Liver (tissue), 9 donors: ENCODE results near the gene RIMS3. TPM values are rescaled to one million over a fixed set of nuclear protein-coding genes. Genes with fewer than 3 reads are reported as not detected.

Source experiments
- DNase-seq: peaks from one replicate; pipeline ENCODE4 v3.0.0-alpha.2; 2017; ENCODE audit warnings: low spot score
- H3K27ac ChIP-seq, 2 donors: one replicate each; pipeline ENCODE4 v1.7.0; 2013; ENCODE audit warnings: inconsistent platforms in 2 of 2, low read length in 2 of 2, control low read depth in 1 of 2, low read depth in 1 of 2, mild to moderate bottlenecking in 1 of 2
- H3K27me3 ChIP-seq, 4 donors: one replicate each; pipeline versions ENCODE4 v1.6.1 to v1.7.0; 2013; ENCODE audit warnings: low read length in 3 of 4, inconsistent platforms in 1 of 4, mild to moderate bottlenecking in 1 of 4, moderate library complexity in 1 of 4; ENCODE audit not compliant: control insufficient read depth in 4 of 4, insufficient read depth in 4 of 4
- H3K36me3 ChIP-seq, 4 donors: one replicate each; pipeline versions ENCODE4 v1.6.1 to v1.7.0; 2013; ENCODE audit warnings: low read length in 3 of 4, mild to moderate bottlenecking in 3 of 4, low read depth in 1 of 4, moderate library complexity in 1 of 4; ENCODE audit not compliant: control insufficient read depth in 4 of 4, insufficient read depth in 3 of 4
- H3K4me1 ChIP-seq, 4 donors: one replicate each; pipeline versions ENCODE4 v1.6.1 to v1.7.0; 2013; ENCODE audit warnings: low read length in 3 of 4, mild to moderate bottlenecking in 3 of 4, moderate library complexity in 1 of 4; ENCODE audit not compliant: control insufficient read depth in 4 of 4, insufficient read depth in 4 of 4
- H3K4me3 ChIP-seq, 3 donors: one replicate each; pipeline versions ENCODE4 v1.6.1 to v1.7.0; 2013; ENCODE audit warnings: low read length in 3 of 3, control low read depth in 1 of 3, low read depth in 1 of 3, mild to moderate bottlenecking in 1 of 3
- H3K9ac ChIP-seq, 2 donors: one replicate each; pipeline ENCODE4 v1.7.0; 2013; ENCODE audit warnings: low read length in 2 of 2, mild to moderate bottlenecking in 2 of 2, moderate library complexity in 2 of 2, control low read depth in 1 of 2, low read depth in 1 of 2
- H3K9me3 ChIP-seq, 4 donors: one replicate each; pipeline versions ENCODE4 v1.6.1 to v1.7.0; 2013; ENCODE audit warnings: low read length in 3 of 4; ENCODE audit not compliant: control insufficient read depth in 4 of 4
- EGR1 ChIP-seq, 2 donors: IDR thresholded peaks; 2 replicates each; pipeline ENCODE4 v1.6.1; 2016 to 2018; ENCODE audit warnings: antibody characterized with exemption in 2 of 2, low read depth in 2 of 2
- FOXA1 ChIP-seq: IDR thresholded peaks from 2 replicates; pipeline ENCODE4 v1.6.1; 2016; ENCODE audit warnings: antibody characterized with exemption
- GABPA ChIP-seq, 2 donors: IDR thresholded peaks in 1 of 2; conservative IDR thresholded peaks in 1 of 2; 2 replicates each; pipeline ENCODE4 v1.6.1; 2016; ENCODE audit warnings: antibody characterized with exemption in 2 of 2, mild to moderate bottlenecking in 1 of 2, moderate library complexity in 1 of 2
- HNF4A ChIP-seq, 2 donors: conservative IDR thresholded peaks; 2 replicates each; pipeline ENCODE4 v1.6.1; 2016; ENCODE audit warnings: antibody characterized with exemption in 2 of 2, mild to moderate bottlenecking in 2 of 2
- JUND ChIP-seq, 2 donors: IDR thresholded peaks; 2 replicates each; pipeline ENCODE4 v1.6.1; 2016; ENCODE audit warnings: antibody characterized with exemption in 2 of 2
- RAD21 ChIP-seq, 2 donors: IDR thresholded peaks; 2 replicates each; pipeline ENCODE4 v1.6.1; 2016; ENCODE audit warnings: antibody characterized with exemption in 2 of 2, mild to moderate bottlenecking in 2 of 2
- RXRA ChIP-seq, 2 donors: IDR thresholded peaks; 2 replicates each; pipeline ENCODE4 v1.6.1; 2017 to 2018; ENCODE audit warnings: antibody characterized with exemption in 2 of 2, mild to moderate bottlenecking in 1 of 2
- TAF1 ChIP-seq: conservative IDR thresholded peaks from 2 replicates; pipeline ENCODE4 v1.6.1; 2016; ENCODE audit warnings: antibody characterized with exemption, mild to moderate bottlenecking
- YY1 ChIP-seq: IDR thresholded peaks from 2 replicates; pipeline ENCODE4 v1.6.1; 2016; ENCODE audit warnings: antibody characterized with exemption, mild to moderate bottlenecking
- ZBTB33 ChIP-seq: IDR thresholded peaks from 2 replicates; pipeline ENCODE4 v1.6.1; 2016; ENCODE audit warnings: antibody characterized with exemption
- WGBS: extraction: QIAGEN DNeasy Blood & Tissue Kit; methylation state at CpG from one replicate; pipeline ENCODE4 v1.1.7; 2013; 5-methylcytosine and 5-hydroxymethylcytosine counted together
- polyA plus RNA-seq, 2 donors: library from polyadenylated mRNA; stranded (reverse) in 1 of 2; unstranded in 1 of 2; fragments of 200-250 nt in 1 of 2; fragments of >200 nt in 1 of 2; fragmentation: Nextera tagmentation in 1 of 2; extraction: Ambion mirVana in 1 of 2; gene quantifications; one replicate each; pipeline versions ENCODE4 v1.2.1 to v1.2.3, GENCODE V29; 2013 to 2015
- total RNA-seq, 2 donors: library from RNA; depleted of rRNA; stranded (reverse); fragments of >200 nt; gene quantifications; one replicate each; pipeline ENCODE4 v1.2.3, GENCODE V29; 2014
- TF ChIP-seq, protein P1 (sequence below): IDR thresholded peaks from 2 replicates; pipeline ENCODE4 v1.6.1; 2016; ENCODE audit warnings: antibody characterized with exemption
- TF ChIP-seq, protein P2 (sequence below): fragments of 150-350 bp; IDR thresholded peaks from 2 replicates; pipeline ENCODE4 v1.5.1; 2017; ENCODE audit warnings: improper control_type of control experiment, low read depth, low read length; ENCODE audit not compliant: missing input control
- TF ChIP-seq, protein P3 (sequence below): IDR thresholded peaks from 2 replicates; pipeline ENCODE4 v1.6.1; 2016; ENCODE audit warnings: antibody characterized with exemption, mild to moderate bottlenecking
- donor health status: healthy.
- donor health status: healthy.
- donor health status: healthy.
- donor health status: healthy.
- donor health status: healthy.

The RIMS3 gene
- total and polyA plus RNA-seq, 4 donors = 0.22 to 2.2 (median 0.77) TPM

DNA sequence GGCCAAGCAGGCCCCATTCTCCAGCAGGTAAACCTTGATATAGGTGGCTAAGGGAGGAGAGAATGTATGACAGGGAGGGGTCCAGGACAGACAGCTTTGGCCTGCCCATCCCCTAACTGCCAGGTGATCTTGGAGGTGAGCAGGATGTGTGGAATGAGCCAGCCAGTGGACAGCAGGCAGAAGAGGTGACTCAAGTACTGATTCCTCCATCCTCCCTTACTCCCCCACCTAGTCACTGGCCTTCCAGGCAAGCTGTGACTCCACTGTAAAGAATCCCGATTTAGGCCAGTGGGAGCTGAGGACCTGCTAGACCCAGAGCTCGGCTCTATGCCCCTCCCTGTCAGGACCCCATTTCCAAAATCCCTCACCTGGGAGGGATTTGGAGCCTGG, 36.6 kb downstream of the RIMS3 start:
- no peak for DNase-seq
- TF ChIP-seq GABPA (IDR thresholded peaks at IDR 0.05 in 1 of 2, conservative IDR thresholded peaks at IDR 0.05 in 1 of 2) (no peak), ZBTB33 (no peak), RAD21 (IDR thresholded peaks at IDR 0.05) (no peak), TAF1 (no peak), RXRA (IDR thresholded peaks at IDR 0.05) (no peak), YY1 (no peak), EGR1 (IDR thresholded peaks at IDR 0.05; ENCODE audit: low read depth in 2 of 2) (no peak), JUND (IDR thresholded peaks at IDR 0.05) (no peak), HNF4A (conservative IDR thresholded peaks at IDR 0.05) (no peak)
- TF ChIP-seq, protein P1, sequence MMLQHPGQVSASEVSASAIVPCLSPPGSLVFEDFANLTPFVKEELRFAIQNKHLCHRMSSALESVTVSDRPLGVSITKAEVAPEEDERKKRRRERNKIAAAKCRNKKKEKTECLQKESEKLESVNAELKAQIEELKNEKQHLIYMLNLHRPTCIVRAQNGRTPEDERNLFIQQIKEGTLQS = no peak
- TF ChIP-seq, protein P2, sequence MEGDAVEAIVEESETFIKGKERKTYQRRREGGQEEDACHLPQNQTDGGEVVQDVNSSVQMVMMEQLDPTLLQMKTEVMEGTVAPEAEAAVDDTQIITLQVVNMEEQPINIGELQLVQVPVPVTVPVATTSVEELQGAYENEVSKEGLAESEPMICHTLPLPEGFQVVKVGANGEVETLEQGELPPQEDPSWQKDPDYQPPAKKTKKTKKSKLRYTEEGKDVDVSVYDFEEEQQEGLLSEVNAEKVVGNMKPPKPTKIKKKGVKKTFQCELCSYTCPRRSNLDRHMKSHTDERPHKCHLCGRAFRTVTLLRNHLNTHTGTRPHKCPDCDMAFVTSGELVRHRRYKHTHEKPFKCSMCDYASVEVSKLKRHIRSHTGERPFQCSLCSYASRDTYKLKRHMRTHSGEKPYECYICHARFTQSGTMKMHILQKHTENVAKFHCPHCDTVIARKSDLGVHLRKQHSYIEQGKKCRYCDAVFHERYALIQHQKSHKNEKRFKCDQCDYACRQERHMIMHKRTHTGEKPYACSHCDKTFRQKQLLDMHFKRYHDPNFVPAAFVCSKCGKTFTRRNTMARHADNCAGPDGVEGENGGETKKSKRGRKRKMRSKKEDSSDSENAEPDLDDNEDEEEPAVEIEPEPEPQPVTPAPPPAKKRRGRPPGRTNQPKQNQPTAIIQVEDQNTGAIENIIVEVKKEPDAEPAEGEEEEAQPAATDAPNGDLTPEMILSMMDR = no peak
- peaks cover 0 to 7% (median 3%) of the 10 kb centered on the region in 4 donors for H3K4me1 ChIP-seq
- H3K36me3 ChIP-seq = no peaks in the 10 kb centered on the region
- no peaks in the 10 kb centered on the region for H3K9me3 ChIP-seq
- H3K27ac ChIP-seq = no peak overlapping the region
- H3K9ac ChIP-seq = no peak overlapping the region
- 94% methylated on average over 2 of the region's 2 CpGs for WGBS
- no peak overlapping the region for H3K4me3 ChIP-seq
- no peaks in the 10 kb centered on the region for H3K27me3 ChIP-seq

GRCh38 chr1:40627987-40628902, 37.2 kb downstream of the RIMS3 start:
- no peak for DNase-seq
- 75% methylated on average over 9 of the region's 9 CpGs for WGBS
- H3K27ac ChIP-seq = no peak overlapping the region

More at GRCh38 chr1:40627987-40628902, 37.2 kb downstream of the RIMS3 start:
- Histone ChIP-seq H3K4me1 (peaks cover 0 to 7% (median 3%) of the 10 kb centered on the region in 4 donors), H3K9me3 (no peaks in the 10 kb centered on the region), H3K36me3 (no peaks in the 10 kb centered on the region), H3K9ac (no peak overlapping the region), H3K27me3 (no peaks in the 10 kb centered on the region), H3K4me3 (no peak overlapping the region)
- TF ChIP-seq FOXA1 (no peak), RAD21 (IDR thresholded peaks at IDR 0.05) (no peak), ZBTB33 (no peak)
- TF ChIP-seq, protein P2 = no peak
- TF ChIP-seq, protein P3, sequence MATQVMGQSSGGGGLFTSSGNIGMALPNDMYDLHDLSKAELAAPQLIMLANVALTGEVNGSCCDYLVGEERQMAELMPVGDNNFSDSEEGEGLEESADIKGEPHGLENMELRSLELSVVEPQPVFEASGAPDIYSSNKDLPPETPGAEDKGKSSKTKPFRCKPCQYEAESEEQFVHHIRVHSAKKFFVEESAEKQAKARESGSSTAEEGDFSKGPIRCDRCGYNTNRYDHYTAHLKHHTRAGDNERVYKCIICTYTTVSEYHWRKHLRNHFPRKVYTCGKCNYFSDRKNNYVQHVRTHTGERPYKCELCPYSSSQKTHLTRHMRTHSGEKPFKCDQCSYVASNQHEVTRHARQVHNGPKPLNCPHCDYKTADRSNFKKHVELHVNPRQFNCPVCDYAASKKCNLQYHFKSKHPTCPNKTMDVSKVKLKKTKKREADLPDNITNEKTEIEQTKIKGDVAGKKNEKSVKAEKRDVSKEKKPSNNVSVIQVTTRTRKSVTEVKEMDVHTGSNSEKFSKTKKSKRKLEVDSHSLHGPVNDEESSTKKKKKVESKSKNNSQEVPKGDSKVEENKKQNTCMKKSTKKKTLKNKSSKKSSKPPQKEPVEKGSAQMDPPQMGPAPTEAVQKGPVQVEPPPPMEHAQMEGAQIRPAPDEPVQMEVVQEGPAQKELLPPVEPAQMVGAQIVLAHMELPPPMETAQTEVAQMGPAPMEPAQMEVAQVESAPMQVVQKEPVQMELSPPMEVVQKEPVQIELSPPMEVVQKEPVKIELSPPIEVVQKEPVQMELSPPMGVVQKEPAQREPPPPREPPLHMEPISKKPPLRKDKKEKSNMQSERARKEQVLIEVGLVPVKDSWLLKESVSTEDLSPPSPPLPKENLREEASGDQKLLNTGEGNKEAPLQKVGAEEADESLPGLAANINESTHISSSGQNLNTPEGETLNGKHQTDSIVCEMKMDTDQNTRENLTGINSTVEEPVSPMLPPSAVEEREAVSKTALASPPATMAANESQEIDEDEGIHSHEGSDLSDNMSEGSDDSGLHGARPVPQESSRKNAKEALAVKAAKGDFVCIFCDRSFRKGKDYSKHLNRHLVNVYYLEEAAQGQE = no peak
- TF ChIP-seq, protein P1 = no peak
